Measurements from ENCODE around the gene BLTP1.
A peak's percentile ranks its signal among the peaks of the same experiment; 100 is the strongest.
"Not testable (repeated sequence)": the region's sequence is repeated elsewhere in the genome, so short reads cannot be mapped to it uniquely, and the experiment has no call there.

Gene BLTP1, protein sequence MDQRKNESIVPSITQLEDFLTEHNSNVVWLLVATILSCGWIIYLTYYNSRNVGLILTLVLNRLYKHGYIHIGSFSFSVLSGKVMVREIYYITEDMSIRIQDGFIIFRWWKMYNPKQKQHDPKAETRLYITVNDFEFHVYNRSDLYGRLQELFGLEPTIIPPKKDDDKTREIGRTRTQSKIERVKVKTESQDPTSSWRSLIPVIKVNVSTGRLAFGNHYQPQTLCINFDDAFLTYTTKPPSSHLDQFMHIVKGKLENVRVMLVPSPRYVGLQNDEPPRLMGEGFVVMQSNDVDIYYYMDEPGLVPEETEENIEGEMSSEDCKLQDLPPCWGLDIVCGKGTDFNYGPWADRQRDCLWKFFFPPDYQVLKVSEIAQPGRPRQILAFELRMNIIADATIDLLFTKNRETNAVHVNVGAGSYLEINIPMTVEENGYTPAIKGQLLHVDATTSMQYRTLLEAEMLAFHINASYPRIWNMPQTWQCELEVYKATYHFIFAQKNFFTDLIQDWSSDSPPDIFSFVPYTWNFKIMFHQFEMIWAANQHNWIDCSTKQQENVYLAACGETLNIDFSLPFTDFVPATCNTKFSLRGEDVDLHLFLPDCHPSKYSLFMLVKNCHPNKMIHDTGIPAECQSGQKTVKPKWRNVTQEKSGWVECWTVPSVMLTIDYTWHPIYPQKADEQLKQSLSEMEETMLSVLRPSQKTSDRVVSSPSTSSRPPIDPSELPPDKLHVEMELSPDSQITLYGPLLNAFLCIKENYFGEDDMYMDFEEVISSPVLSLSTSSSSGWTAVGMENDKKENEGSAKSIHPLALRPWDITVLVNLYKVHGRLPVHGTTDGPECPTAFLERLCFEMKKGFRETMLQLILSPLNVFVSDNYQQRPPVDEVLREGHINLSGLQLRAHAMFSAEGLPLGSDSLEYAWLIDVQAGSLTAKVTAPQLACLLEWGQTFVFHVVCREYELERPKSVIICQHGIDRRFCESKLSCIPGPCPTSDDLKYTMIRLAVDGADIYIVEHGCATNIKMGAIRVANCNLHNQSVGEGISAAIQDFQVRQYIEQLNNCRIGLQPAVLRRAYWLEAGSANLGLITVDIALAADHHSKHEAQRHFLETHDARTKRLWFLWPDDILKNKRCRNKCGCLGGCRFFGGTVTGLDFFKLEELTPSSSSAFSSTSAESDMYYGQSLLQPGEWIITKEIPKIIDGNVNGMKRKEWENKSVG (N-terminal part only)

DNA sequence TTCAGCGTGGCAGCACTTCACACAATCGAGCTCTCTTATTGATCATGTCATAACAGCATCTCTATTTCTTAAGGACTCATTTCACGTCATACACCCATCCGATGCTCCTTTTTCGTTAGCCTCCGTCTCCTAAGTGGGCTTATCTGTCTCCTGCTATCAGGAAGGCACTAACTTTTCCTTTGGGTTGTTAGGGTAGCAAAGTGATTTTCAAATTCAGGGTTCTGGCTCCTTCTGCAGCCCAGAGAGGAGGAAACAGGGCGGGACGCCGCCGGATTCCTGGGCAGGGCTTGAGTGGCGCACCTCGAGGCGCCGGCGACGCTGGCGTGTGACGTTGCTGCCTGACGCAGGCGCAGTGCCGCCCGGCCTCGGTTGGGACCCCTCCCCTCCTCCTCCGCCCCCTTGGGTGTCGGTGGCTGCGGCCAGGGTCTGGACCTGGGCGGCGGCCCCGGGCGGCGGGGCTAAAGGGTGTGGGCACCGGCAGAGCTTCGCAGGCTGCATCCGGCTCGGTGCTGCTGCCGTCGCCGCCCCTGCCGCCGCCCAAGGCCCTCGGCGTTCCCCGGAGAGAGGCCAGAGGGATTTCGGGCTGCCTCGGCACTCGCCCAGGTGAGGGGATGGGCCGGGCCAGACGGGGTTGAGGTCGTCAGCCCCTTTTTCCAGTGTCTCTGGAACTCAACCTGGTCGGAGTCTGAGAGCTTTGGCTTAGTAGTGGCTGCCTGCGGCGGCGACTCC lies at the start of gene BLTP1:
TSS of gene BLTP1 (plus strand) at position 350 of the 729 bp plus-strand sequence. CDS start 18,317 bp downstream, outside the sequence.
- TF ChIP-seq, protein P1, sequence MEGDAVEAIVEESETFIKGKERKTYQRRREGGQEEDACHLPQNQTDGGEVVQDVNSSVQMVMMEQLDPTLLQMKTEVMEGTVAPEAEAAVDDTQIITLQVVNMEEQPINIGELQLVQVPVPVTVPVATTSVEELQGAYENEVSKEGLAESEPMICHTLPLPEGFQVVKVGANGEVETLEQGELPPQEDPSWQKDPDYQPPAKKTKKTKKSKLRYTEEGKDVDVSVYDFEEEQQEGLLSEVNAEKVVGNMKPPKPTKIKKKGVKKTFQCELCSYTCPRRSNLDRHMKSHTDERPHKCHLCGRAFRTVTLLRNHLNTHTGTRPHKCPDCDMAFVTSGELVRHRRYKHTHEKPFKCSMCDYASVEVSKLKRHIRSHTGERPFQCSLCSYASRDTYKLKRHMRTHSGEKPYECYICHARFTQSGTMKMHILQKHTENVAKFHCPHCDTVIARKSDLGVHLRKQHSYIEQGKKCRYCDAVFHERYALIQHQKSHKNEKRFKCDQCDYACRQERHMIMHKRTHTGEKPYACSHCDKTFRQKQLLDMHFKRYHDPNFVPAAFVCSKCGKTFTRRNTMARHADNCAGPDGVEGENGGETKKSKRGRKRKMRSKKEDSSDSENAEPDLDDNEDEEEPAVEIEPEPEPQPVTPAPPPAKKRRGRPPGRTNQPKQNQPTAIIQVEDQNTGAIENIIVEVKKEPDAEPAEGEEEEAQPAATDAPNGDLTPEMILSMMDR (IDR thresholded peaks at IDR 0.05), result no peak
- no peaks in the 10 kb centered on the region for H3K4me1 ChIP-seq

GRCh38 chr4:122104184-122104583 lies 47.9 kb upstream of the BLTP1 start:
- Histone ChIP-seq H3K36me3 (ENCODE audit: control insufficient read depth, insufficient read depth, low read length) (no peaks in the 10 kb centered on the region), H2AFZ (no peak overlapping the region), H3K9me3 (ENCODE audit: control insufficient read depth, low read length) (no peaks in the 10 kb centered on the region), H3K4me1 (no peaks in the 10 kb centered on the region), H3K4me2 (ENCODE audit: low read length) (no peak overlapping the region), H3K9ac (no peak overlapping the region), H3K4me3 (ENCODE audit: low read depth, low read length) (no peak overlapping the region), H3K27me3 (ENCODE audit: control insufficient read depth, insufficient read depth, low read length) (no peaks in the 10 kb centered on the region), H3K79me2 (no peaks in the 10 kb centered on the region), H3K27ac (no peak overlapping the region)
- TF ChIP-seq, protein P1 (IDR thresholded peaks at IDR 0.05), result no peak

More for the DNA sequence above, at the start of gene BLTP1:
- H3K27ac ChIP-seq, result peak within 1 kb of the TSS; percentile 81
- H3K36me3 ChIP-seq (ENCODE audit: control insufficient read depth, insufficient read depth, low read length), result no peaks in the 10 kb centered on the region
- H2AFZ ChIP-seq, result peak within 1 kb of the TSS; percentile 99
- H3K27me3 ChIP-seq (ENCODE audit: control insufficient read depth, insufficient read depth, low read length), result no peaks in the 10 kb centered on the region
- H3K4me3 ChIP-seq (ENCODE audit: low read depth, low read length), result peak within 1 kb of the TSS; percentile 98
- peak within 1 kb of the TSS; percentile 97 for H3K4me2 ChIP-seq (ENCODE audit: low read length)
- peaks cover 9% of the 10 kb centered on the region for H3K79me2 ChIP-seq
- peak within 1 kb of the TSS; percentile 72 for H3K9ac ChIP-seq
- no peaks in the 10 kb centered on the region for H3K9me3 ChIP-seq (ENCODE audit: control insufficient read depth, low read length)

DNA sequence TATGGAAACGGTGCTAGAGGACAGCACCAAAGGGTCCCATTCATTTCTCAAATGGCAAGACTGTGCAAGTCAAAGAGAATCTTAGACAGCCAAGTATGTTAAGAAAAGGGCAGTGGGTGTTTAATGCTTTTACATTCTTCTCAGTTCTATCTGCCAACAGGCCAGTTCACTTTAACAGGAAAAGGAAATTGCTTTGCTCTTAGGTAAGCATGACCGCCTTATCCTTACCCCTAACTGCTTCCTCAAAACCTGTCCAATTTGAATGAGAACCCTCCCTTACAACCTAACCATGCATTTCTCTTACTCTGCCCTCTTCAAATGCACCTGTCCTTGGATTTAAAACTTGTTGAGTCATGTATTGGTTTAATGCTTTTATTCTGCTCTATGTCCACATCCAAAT lies 44.5 kb upstream of the BLTP1 start:
- Histone ChIP-seq H3K9ac (no peak overlapping the region), H3K27ac (no peak overlapping the region), H3K4me1 (no peaks in the 10 kb centered on the region), H3K27me3 (ENCODE audit: control insufficient read depth, insufficient read depth, low read length) (no peaks in the 10 kb centered on the region), H3K9me3 (ENCODE audit: control insufficient read depth, low read length) (no peaks in the 10 kb centered on the region), H3K79me2 (no peaks in the 10 kb centered on the region), H3K4me2 (ENCODE audit: low read length) (no peak overlapping the region), H3K4me3 (ENCODE audit: low read depth, low read length) (no peak overlapping the region), H3K36me3 (ENCODE audit: control insufficient read depth, insufficient read depth, low read length) (no peaks in the 10 kb centered on the region), H2AFZ (no peak overlapping the region)
- TF ChIP-seq, protein P1 (IDR thresholded peaks at IDR 0.05), result no peak

DNA sequence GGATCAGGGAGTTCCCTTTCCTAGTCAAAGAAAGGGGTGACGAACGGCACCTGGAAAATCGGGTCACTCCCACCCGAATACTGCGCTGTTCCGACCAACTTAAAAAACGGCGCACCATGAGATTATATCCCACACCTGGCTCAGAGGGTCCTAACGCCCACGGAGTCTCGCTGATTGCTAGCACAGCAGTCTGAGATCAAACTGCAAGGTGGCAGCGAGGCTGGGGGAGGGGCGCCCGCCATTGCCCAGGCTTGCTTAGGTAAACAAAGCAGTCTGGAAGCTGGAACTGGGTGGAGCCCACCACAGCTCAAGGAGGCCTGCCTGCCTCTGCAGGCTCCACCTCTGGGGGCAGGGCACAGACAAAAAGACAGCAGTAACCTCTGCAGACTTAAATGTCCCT lies 41.8 kb upstream of the BLTP1 start:
- H3K27ac ChIP-seq; H3K4me3 ChIP-seq (ENCODE audit: low read depth, low read length); H3K36me3 ChIP-seq (ENCODE audit: control insufficient read depth, insufficient read depth, low read length); H3K9me3 ChIP-seq (ENCODE audit: control insufficient read depth, low read length); H3K79me2 ChIP-seq; H3K9ac ChIP-seq; H3K4me1 ChIP-seq; H2AFZ ChIP-seq; H3K27me3 ChIP-seq (ENCODE audit: control insufficient read depth, insufficient read depth, low read length); H3K4me2 ChIP-seq (ENCODE audit: low read length): not testable (repeated sequence)

All from parathyroid adenoma (tissue), 2 donors.